K562 (cell line): Measurements from ENCODE around the gene SLC23A2. TPM values are rescaled to one million over a fixed set of nuclear protein-coding genes. Genes with fewer than 3 reads are reported as not detected.

Experiments
- KDM5B ChIP-seq: fragments of 200-600 bp; sonication (generic); IDR thresholded peaks from 2 replicates; pipeline ENCODE4 v1.6.1; 2012; ENCODE audit warnings: low read depth, mild to moderate bottlenecking, moderate library complexity, low read length, control low read depth, inconsistent platforms; ENCODE audit not compliant: insufficient replicate concordance
- RBBP5 ChIP-seq: fragments of 200-600 bp; sonication (generic); IDR thresholded peaks from 2 replicates; pipeline ENCODE4 v1.6.1; 2012; ENCODE audit warnings: borderline replicate concordance, mild to moderate bottlenecking, low read length, control low read depth, inconsistent platforms; ENCODE audit not compliant: insufficient read depth, poor library complexity, severe bottlenecking
- SMARCE1 ChIP-seq: fragments of 450-650 bp; IDR thresholded peaks from 2 replicates; pipeline ENCODE4 v1.7.1; 2016; ENCODE audit warnings: mild to moderate bottlenecking
- TAF1 ChIP-seq: IDR thresholded peaks from 2 replicates; pipeline ENCODE4 v1.6.1; 2011; ENCODE audit warnings: mild to moderate bottlenecking, low read length, moderate library complexity; ENCODE audit not compliant: insufficient read depth, control insufficient read depth, severe bottlenecking; ENCODE audit errors: extremely low read depth
- TCF3 ChIP-seq: sonication (generic); formaldehyde crosslinking; IDR thresholded peaks from 2 replicates; pipeline ENCODE4 v1.4.0; 2020; ENCODE audit warnings: mild to moderate bottlenecking, missing genetic modification reagents
- YY1 ChIP-seq, 3 experiments: IDR thresholded peaks; 2 replicates each; pipeline ENCODE4 v1.6.1; 2011; ENCODE audit warnings: low read length in 2 of 3, mild to moderate bottlenecking in 2 of 3, moderate library complexity in 2 of 3, borderline replicate concordance in 1 of 3, control low read depth in 1 of 3, low read depth in 1 of 3; ENCODE audit not compliant: insufficient read depth in 3 of 3, insufficient replicate concordance in 2 of 3, control insufficient read depth in 1 of 3, insufficient read length in 1 of 3; ENCODE audit errors: extremely low read depth in 1 of 3
- polyA plus RNA-seq, 8 experiments: library from polyadenylated mRNA; depleted of rRNA in 4 of 8; stranded (reverse) in 5 of 8; unstranded in 3 of 8; fragments of >200 nt; fragmentation: Nextera tagmentation in 2 of 8; fragmentation: Illumina TruSeq in 1 of 8; extraction: Ambion mirVana in 2 of 8; extraction: Trizol in 1 of 8; gene quantifications; 2 replicates each; pipeline versions ENCODE4 v1.2.1 to v1.2.3, GENCODE V29; 2011 to 2014; ENCODE audit warnings: inconsistent platforms in 1 of 8, missing spikeins in 1 of 8
- total RNA-seq, 7 experiments: library from RNA; depleted of rRNA in 6 of 7; stranded (reverse); fragments of >200 nt in 6 of 7; fragmentation: Illumina TruSeq in 2 of 7; extraction: Trizol in 2 of 7; gene quantifications; 2 replicates each; pipeline versions ENCODE4 v1.2.1 to v1.2.3, GENCODE V29; 2011 to 2021; ENCODE audit warnings: low replicate concordance in 1 of 7
- TF ChIP-seq, protein P1 (sequence below), 2 experiments: fragments of 450-650 bp in 1 of 2; sonication (generic) in 1 of 2; formaldehyde crosslinking in 1 of 2; IDR thresholded peaks; 2 replicates each; pipeline versions ENCODE4 v1.7.1 to v1.9.0; 2016 to 2022; ENCODE audit warnings: inconsistent platforms in 1 of 2, mild to moderate bottlenecking in 1 of 2, missing genetic modification reagents in 1 of 2
- TF ChIP-seq, protein P2 (sequence below): fragments of 250-450 bp; sonication (Bioruptor Pico); IDR thresholded peaks from 2 replicates; pipeline ENCODE4 v1.8.0; 2021; ENCODE audit warnings: borderline replicate concordance, mild to moderate bottlenecking, moderate library complexity; ENCODE audit not compliant: poor library complexity, severe bottlenecking
- TF ChIP-seq, protein P3 (sequence below): IDR thresholded peaks from 2 replicates; pipeline ENCODE4 v1.6.1; 2011; ENCODE audit warnings: borderline replicate concordance, low read depth, mild to moderate bottlenecking, moderate library complexity, low read length; ENCODE audit not compliant: insufficient read depth, poor library complexity, severe bottlenecking
- TF ChIP-seq, protein P4 (sequence below): sonication (generic); formaldehyde crosslinking; IDR thresholded peaks from 2 replicates; pipeline ENCODE4 v1.5.0; 2020; ENCODE audit warnings: missing genetic modification reagents

SLC23A2 gene
- total and polyA plus RNA-seq, 9 of the 15 experiments (the other 6 are each of a cell fraction or from before 2014, with no cell fraction given) = 0.39 to 6.7 (median 3.2) TPM

DNA sequence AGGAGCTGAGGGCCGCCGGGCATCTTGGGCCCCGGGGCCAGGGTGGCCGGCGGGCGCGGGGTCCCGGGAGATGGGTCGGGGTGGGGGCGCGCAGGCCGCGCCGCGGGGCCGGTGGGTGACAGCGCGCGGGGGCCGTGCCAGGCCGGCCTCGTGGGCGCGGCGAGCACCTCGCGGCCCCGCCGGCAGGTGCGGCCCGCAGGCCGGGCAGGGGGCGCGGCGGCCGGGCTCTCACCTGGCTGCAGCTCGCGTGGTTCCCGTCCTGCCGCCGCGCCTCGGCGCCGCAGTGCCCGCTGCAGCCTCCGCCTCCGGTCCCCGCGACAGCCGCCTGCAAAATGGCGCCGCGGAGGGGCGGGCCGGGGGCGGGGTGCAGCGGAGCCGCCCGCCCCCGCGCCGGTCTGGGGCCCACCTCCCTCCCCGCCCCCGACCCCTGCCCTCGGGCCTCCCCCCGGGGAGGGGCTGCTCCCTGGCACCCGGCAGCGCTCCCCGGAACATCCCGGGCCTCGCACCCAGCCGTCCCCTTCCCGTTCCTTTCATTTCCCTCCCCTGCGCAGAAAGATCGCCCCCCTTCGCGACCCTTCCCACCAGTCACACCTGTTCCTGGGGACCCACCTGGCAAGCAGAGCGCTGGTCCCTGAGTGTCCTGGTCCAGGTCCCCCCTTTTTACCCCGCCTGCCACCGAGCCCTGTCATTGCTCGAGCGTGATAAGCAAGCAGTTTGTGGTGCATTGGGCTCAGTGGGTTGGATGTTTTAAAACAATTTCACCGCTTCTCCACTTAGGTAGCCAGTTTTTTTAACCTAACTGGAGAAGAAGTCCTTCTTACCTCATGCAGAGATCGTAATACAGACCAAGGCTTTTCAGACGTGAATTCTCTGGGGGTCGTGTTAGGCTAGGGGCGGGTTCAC, at the start of gene SLC23A2 (continued):
- TF ChIP-seq, protein P1, sequence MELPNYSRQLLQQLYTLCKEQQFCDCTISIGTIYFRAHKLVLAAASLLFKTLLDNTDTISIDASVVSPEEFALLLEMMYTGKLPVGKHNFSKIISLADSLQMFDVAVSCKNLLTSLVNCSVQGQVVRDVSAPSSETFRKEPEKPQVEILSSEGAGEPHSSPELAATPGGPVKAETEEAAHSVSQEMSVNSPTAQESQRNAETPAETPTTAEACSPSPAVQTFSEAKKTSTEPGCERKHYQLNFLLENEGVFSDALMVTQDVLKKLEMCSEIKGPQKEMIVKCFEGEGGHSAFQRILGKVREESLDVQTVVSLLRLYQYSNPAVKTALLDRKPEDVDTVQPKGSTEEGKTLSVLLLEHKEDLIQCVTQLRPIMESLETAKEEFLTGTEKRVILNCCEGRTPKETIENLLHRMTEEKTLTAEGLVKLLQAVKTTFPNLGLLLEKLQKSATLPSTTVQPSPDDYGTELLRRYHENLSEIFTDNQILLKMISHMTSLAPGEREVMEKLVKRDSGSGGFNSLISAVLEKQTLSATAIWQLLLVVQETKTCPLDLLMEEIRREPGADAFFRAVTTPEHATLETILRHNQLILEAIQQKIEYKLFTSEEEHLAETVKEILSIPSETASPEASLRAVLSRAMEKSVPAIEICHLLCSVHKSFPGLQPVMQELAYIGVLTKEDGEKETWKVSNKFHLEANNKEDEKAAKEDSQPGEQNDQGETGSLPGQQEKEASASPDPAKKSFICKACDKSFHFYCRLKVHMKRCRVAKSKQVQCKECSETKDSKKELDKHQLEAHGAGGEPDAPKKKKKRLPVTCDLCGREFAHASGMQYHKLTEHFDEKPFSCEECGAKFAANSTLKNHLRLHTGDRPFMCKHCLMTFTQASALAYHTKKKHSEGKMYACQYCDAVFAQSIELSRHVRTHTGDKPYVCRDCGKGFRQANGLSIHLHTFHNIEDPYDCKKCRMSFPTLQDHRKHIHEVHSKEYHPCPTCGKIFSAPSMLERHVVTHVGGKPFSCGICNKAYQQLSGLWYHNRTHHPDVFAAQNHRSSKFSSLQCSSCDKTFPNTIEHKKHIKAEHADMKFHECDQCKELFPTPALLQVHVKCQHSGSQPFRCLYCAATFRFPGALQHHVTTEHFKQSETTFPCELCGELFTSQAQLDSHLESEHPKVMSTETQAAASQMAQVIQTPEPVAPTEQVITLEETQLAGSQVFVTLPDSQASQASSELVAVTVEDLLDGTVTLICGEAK (IDR thresholded peaks at IDR 0.05) = peak; percentile 40; the same call in 1 of the 2 replicates
- TF ChIP-seq, protein P1 (CRISPR knock-in tag; IDR thresholded peaks at IDR 0.05) = no peak
- TF ChIP-seq TAF1 (peak; percentile 47), KDM5B (peak; percentile 38), YY1 (IDR thresholded peaks at IDR 0.05; ENCODE audit: borderline replicate concordance in 1 of 3, control insufficient read depth in 1 of 3, extremely low read depth in 1 of 3, insufficient read depth in 3 of 3, insufficient read length in 1 of 3, insufficient replicate concordance in 2 of 3, low read depth in 1 of 3, low read length in 2 of 3) (peak; percentile 32 to 91 (median 81)), RBBP5 (peak; percentile 42), TCF3 (CRISPR knock-in tag) (no peak), SMARCE1 (no peak)
- TF ChIP-seq, protein P2, sequence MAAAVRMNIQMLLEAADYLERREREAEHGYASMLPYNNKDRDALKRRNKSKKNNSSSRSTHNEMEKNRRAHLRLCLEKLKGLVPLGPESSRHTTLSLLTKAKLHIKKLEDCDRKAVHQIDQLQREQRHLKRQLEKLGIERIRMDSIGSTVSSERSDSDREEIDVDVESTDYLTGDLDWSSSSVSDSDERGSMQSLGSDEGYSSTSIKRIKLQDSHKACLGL (CRISPR knock-in tag) = no peak
- TF ChIP-seq, protein P3, sequence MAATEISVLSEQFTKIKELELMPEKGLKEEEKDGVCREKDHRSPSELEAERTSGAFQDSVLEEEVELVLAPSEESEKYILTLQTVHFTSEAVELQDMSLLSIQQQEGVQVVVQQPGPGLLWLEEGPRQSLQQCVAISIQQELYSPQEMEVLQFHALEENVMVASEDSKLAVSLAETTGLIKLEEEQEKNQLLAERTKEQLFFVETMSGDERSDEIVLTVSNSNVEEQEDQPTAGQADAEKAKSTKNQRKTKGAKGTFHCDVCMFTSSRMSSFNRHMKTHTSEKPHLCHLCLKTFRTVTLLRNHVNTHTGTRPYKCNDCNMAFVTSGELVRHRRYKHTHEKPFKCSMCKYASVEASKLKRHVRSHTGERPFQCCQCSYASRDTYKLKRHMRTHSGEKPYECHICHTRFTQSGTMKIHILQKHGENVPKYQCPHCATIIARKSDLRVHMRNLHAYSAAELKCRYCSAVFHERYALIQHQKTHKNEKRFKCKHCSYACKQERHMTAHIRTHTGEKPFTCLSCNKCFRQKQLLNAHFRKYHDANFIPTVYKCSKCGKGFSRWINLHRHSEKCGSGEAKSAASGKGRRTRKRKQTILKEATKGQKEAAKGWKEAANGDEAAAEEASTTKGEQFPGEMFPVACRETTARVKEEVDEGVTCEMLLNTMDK = no peak
- TF ChIP-seq, protein P4, sequence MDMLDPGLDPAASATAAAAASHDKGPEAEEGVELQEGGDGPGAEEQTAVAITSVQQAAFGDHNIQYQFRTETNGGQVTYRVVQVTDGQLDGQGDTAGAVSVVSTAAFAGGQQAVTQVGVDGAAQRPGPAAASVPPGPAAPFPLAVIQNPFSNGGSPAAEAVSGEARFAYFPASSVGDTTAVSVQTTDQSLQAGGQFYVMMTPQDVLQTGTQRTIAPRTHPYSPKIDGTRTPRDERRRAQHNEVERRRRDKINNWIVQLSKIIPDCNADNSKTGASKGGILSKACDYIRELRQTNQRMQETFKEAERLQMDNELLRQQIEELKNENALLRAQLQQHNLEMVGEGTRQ (CRISPR knock-in tag) = no peak
